ENCODE results near the gene PGR.

PGR gene

GRCh38 chr11:101103433-101103832 is 26.2 kb downstream of the PGR start:
- Mint-ChIP-seq H3K4me3 (no peak overlapping the region), H3K36me3 (ENCODE audit: low read depth) (no peaks in the 10 kb centered on the region), H3K27ac (no peak overlapping the region), H3K4me1 (ENCODE audit: low read depth) (no peaks in the 10 kb centered on the region), H3K27me3 (no peaks in the 10 kb centered on the region), H3K9me3 (peaks cover 6% of the 10 kb centered on the region)

GRCh38 chr11:101100601-101101000 is 29.0 kb downstream of the PGR start:
- H3K4me1 Mint-ChIP-seq (ENCODE audit: low read depth) = no peaks in the 10 kb centered on the region
- H3K27me3 Mint-ChIP-seq = no peaks in the 10 kb centered on the region
- no peaks in the 10 kb centered on the region for H3K36me3 Mint-ChIP-seq (ENCODE audit: low read depth)
- H3K27ac Mint-ChIP-seq = no peak overlapping the region
- H3K9me3 Mint-ChIP-seq = peaks cover 6% of the 10 kb centered on the region
- H3K4me3 Mint-ChIP-seq = no peak overlapping the region

GRCh38 chr11:101096036-101096704 is 33.4 kb downstream of the PGR start:
- H3K27ac Mint-ChIP-seq = no peak overlapping the region
- no peak overlapping the region for H3K4me3 Mint-ChIP-seq
- H3K27me3 Mint-ChIP-seq = no peaks in the 10 kb centered on the region
- no peaks in the 10 kb centered on the region for H3K36me3 Mint-ChIP-seq (ENCODE audit: low read depth)
- H3K9me3 Mint-ChIP-seq = peaks cover 9% of the 10 kb centered on the region
- no peaks in the 10 kb centered on the region for H3K4me1 Mint-ChIP-seq (ENCODE audit: low read depth)

- Mint-ChIP-seq H3K36me3 (ENCODE audit: low read depth) (no peaks in the 10 kb centered on the region), H3K27ac (no peak overlapping the region), H3K9me3 (peaks cover 18% of the 10 kb centered on the region), H3K4me3 (no peak overlapping the region), H3K4me1 (ENCODE audit: low read depth) (no peaks in the 10 kb centered on the region), H3K27me3 (no peaks in the 10 kb centered on the region)
These were observed 37.8 kb downstream of the PGR start for GRCh38 chr11:101091781-101092180.

- no peak overlapping the region for H3K4me3 Mint-ChIP-seq
- H3K9me3 Mint-ChIP-seq = peaks cover 18% of the 10 kb centered on the region
- H3K27me3 Mint-ChIP-seq = no peaks in the 10 kb centered on the region
- no peaks in the 10 kb centered on the region for H3K36me3 Mint-ChIP-seq (ENCODE audit: low read depth)
- H3K27ac Mint-ChIP-seq = no peak overlapping the region
- no peaks in the 10 kb centered on the region for H3K4me1 Mint-ChIP-seq (ENCODE audit: low read depth)
These were observed 38.8 kb downstream of the PGR start for GRCh38 chr11:101090679-101091270.

- no peaks in the 10 kb centered on the region for H3K27me3 Mint-ChIP-seq
- no peaks in the 10 kb centered on the region for H3K36me3 Mint-ChIP-seq (ENCODE audit: low read depth)
- no peak overlapping the region for H3K4me3 Mint-ChIP-seq
- no peaks in the 10 kb centered on the region for H3K4me1 Mint-ChIP-seq (ENCODE audit: low read depth)
- H3K27ac Mint-ChIP-seq = no peak overlapping the region
- H3K9me3 Mint-ChIP-seq = peaks cover 16% of the 10 kb centered on the region
These were observed 46.3 kb downstream of the PGR start for GRCh38 chr11:101083335-101083734.

GRCh38 chr11:101082813-101083212 is 46.8 kb downstream of the PGR start:
- Mint-ChIP-seq H3K9me3 (peaks cover 12% of the 10 kb centered on the region), H3K36me3 (ENCODE audit: low read depth) (no peaks in the 10 kb centered on the region), H3K27me3 (no peaks in the 10 kb centered on the region), H3K27ac (no peak overlapping the region), H3K4me3 (no peak overlapping the region), H3K4me1 (ENCODE audit: low read depth) (no peaks in the 10 kb centered on the region)

GRCh38 chr11:101063706-101064105 is 65.9 kb downstream of the PGR start:
- Mint-ChIP-seq H3K4me3 (no peak overlapping the region), H3K9me3 (no peaks in the 10 kb centered on the region), H3K36me3 (ENCODE audit: low read depth) (no peaks in the 10 kb centered on the region)

GRCh38 chr11:101061606-101062005 is 68.0 kb downstream of the PGR start:
- Mint-ChIP-seq H3K27me3 (no peaks in the 10 kb centered on the region), H3K27ac (no peak overlapping the region), H3K36me3 (ENCODE audit: low read depth) (no peaks in the 10 kb centered on the region), H3K9me3 (peaks cover 4% of the 10 kb centered on the region), H3K4me3 (no peak overlapping the region), H3K4me1 (ENCODE audit: low read depth) (no peaks in the 10 kb centered on the region)

More at GRCh38 chr11:101063706-101064105, 65.9 kb downstream of the PGR start:
- Mint-ChIP-seq H3K27ac (no peak overlapping the region), H3K27me3 (no peaks in the 10 kb centered on the region), H3K4me1 (ENCODE audit: low read depth) (no peaks in the 10 kb centered on the region)

GRCh38 chr11:101059331-101059730 is 70.3 kb downstream of the PGR start:
- H3K36me3 Mint-ChIP-seq (ENCODE audit: low read depth) = no peaks in the 10 kb centered on the region
- H3K4me3 Mint-ChIP-seq = no peak overlapping the region
- no peaks in the 10 kb centered on the region for H3K27me3 Mint-ChIP-seq
- no peaks in the 10 kb centered on the region for H3K4me1 Mint-ChIP-seq (ENCODE audit: low read depth)
- H3K27ac Mint-ChIP-seq = no peak overlapping the region
- peaks cover 4% of the 10 kb centered on the region for H3K9me3 Mint-ChIP-seq

GRCh38 chr11:101053492-101053891 is 76.1 kb downstream of the PGR start:
- H3K9me3 Mint-ChIP-seq = peaks cover 9% of the 10 kb centered on the region
- H3K36me3 Mint-ChIP-seq (ENCODE audit: low read depth) = no peaks in the 10 kb centered on the region
- no peaks in the 10 kb centered on the region for H3K27me3 Mint-ChIP-seq
- H3K4me3 Mint-ChIP-seq = no peak overlapping the region
- H3K27ac Mint-ChIP-seq = no peak overlapping the region
- H3K4me1 Mint-ChIP-seq (ENCODE audit: low read depth) = no peaks in the 10 kb centered on the region

- Mint-ChIP-seq H3K27me3 (no peaks in the 10 kb centered on the region), H3K36me3 (ENCODE audit: low read depth) (no peaks in the 10 kb centered on the region), H3K27ac (no peak overlapping the region), H3K9me3 (peaks cover 5% of the 10 kb centered on the region), H3K4me3 (no peak overlapping the region), H3K4me1 (ENCODE audit: low read depth) (no peaks in the 10 kb centered on the region)
These were observed 77.9 kb downstream of the PGR start for GRCh38 chr11:101051677-101052076.

- no peaks in the 10 kb centered on the region for H3K27me3 Mint-ChIP-seq
- H3K4me3 Mint-ChIP-seq = no peak overlapping the region
- H3K9me3 Mint-ChIP-seq = peaks cover 11% of the 10 kb centered on the region
- no peak overlapping the region for H3K27ac Mint-ChIP-seq
- H3K4me1 Mint-ChIP-seq (ENCODE audit: low read depth) = no peaks in the 10 kb centered on the region
- H3K36me3 Mint-ChIP-seq (ENCODE audit: low read depth) = no peaks in the 10 kb centered on the region
These were observed 79.8 kb downstream of the PGR start for GRCh38 chr11:101049813-101050212.

- Mint-ChIP-seq H3K36me3 (ENCODE audit: low read depth) (no peaks in the 10 kb centered on the region), H3K27me3 (no peaks in the 10 kb centered on the region), H3K4me1 (ENCODE audit: low read depth) (no peaks in the 10 kb centered on the region), H3K27ac (no peak overlapping the region), H3K9me3 (peaks cover 11% of the 10 kb centered on the region), H3K4me3 (no peak overlapping the region)
These were observed 80.5 kb downstream of the PGR start for GRCh38 chr11:101049123-101049522.

- Mint-ChIP-seq H3K9me3 (peaks cover 11% of the 10 kb centered on the region), H3K4me3 (no peak overlapping the region), H3K36me3 (ENCODE audit: low read depth) (no peaks in the 10 kb centered on the region), H3K4me1 (ENCODE audit: low read depth) (no peaks in the 10 kb centered on the region), H3K27me3 (no peaks in the 10 kb centered on the region), H3K27ac (no peak overlapping the region)
These were observed 81.1 kb downstream of the PGR start for GRCh38 chr11:101048479-101048878.

- H3K4me1 Mint-ChIP-seq (ENCODE audit: low read depth) = no peaks in the 10 kb centered on the region
- no peak overlapping the region for H3K4me3 Mint-ChIP-seq
- no peaks in the 10 kb centered on the region for H3K36me3 Mint-ChIP-seq (ENCODE audit: low read depth)
- peaks cover 6% of the 10 kb centered on the region for H3K9me3 Mint-ChIP-seq
- H3K27me3 Mint-ChIP-seq = no peaks in the 10 kb centered on the region
- no peak overlapping the region for H3K27ac Mint-ChIP-seq
These were observed 82.7 kb downstream of the PGR start for GRCh38 chr11:101046947-101047346.
